Stimulated activated naive CD8-positive, alpha-beta T cell treated with anti-CD3 and anti-CD28 coated beads, Interleukin-15, Interleukin-2, amounts not matched to agents 100 U/mL and 50 U/mL, for 24 hours (primary cell): Measurements from ENCODE around the gene PM20D2.
"Not testable (repeated sequence)": the region's sequence is repeated elsewhere in the genome, so short reads cannot be mapped to it uniquely, and the experiment has no call there.

ENCODE experiments used
- ATAC-seq: fragments of 150-1000 bp; cut with Tn5 transposase; one replicate; pipeline ENCODE4 v1.10.0; 2021
- DNase-seq: peaks from one replicate; pipeline ENCODE4 v3.0.0; 2021

The PM20D2 gene

DNA sequence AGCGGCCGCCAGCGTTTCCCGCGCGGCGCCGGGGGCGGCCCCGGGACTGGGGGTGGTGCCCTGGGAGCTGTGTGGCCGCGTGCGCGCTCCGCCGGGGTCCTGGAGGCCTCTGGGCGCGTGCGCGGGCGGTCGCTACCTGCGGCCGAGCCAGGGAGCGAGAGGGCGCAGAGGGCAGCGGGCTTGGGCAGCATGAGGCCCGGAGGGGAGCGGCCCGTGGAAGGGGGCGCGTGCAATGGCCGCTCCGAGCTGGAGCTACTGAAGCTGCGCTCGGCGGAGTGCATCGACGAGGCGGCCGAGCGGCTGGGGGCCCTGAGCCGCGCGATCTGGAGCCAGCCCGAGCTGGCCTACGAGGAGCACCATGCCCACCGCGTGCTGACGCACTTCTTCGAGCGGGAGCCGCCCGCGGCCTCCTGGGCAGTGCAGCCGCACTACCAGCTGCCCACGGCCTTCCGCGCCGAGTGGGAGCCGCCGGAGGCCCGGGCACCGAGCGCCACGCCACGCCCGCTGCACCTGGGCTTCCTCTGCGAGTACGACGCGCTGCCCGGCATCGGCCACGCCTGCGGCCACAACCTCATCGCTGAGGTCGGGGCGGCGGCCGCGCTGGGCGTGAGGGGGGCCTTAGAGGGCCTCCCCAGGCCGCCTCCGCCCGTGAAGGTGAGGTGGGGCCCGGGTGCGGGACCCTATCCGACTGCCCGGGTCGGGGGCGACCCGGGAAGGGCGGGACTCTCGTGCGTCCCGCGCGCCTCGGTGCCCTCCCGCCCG, at the start of gene PM20D2:
PM20D2 (plus strand) TSS at position 100 of the 762 bp plus-strand sequence; CDS start at position 190, 90 bp downstream.
- peak; percentile 86 for ATAC-seq
- peak; percentile 83 for DNase-seq

GRCh38 chr6:89098461-89098860, 47.4 kb upstream of the PM20D2 start:
- DNase-seq, result no peak
- peak; percentile 52 for ATAC-seq

DNA sequence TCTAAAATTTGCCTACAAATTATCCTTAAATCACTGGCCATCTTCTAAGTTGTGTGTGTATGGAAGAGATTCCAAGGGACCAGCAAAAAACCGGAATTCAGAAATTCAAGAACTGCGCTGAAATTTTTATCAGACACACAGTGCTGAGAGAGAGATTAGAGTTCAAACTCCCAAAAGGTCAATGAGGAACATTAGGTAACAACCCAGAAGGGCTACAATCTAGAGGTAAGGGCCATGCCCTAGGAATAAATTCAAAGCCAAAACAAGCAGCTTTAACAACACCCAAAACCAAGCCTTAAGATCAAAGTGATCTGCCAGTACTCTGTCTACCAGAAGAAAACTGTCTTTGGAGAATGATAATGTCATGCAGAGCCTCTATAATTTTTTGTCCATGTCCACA, 45.7 kb upstream of the PM20D2 start:
- ATAC-seq, result no peak
- no peak for DNase-seq

DNA sequence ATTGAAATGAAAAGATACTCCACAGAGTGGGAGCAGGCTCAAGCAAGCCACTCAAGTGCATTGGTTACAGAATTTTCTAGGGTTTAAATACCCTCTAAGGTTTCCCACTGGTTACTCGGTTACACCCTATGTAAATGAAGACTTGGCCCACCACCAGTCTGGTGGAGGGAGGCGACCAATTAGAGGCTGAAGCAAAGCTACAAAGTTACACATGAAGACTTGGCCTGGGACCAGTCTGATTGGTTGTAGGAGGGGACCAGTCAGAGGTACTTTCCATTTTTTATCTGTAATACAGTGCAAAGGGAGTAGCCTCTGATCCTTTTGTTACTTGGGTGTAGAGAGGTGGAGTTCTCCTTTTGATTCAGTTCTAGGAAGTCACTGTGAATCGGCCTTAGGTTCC, 35.6 kb upstream of the PM20D2 start:
- no peak for ATAC-seq

GRCh38 chr6:89111933-89112332, 33.9 kb upstream of the PM20D2 start:
- DNase-seq, result no peak
- ATAC-seq, result no peak

More for the DNA sequence above, 35.6 kb upstream of the PM20D2 start:
- no peak for DNase-seq

DNA sequence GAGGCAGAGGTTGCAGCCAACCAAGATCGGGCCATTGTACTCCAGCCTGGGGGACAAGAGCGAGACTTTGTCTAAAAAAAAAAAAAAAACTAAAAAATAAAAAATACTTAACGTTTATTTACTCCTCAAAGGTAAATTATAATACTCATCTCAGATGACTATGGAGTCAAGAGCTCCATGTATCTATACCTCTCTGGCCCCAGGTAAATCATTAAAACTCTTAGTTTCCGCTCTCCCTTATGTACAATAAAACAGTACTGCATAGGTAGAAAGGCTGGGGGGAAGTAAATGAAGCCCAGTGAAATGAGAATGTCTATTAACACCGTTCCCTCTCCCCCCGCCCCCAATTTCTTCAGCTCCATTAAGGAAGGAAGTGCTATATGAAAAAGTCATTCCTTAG, 29.2 kb upstream of the PM20D2 start:
- ATAC-seq (no peak), DNase-seq (no peak)

DNA sequence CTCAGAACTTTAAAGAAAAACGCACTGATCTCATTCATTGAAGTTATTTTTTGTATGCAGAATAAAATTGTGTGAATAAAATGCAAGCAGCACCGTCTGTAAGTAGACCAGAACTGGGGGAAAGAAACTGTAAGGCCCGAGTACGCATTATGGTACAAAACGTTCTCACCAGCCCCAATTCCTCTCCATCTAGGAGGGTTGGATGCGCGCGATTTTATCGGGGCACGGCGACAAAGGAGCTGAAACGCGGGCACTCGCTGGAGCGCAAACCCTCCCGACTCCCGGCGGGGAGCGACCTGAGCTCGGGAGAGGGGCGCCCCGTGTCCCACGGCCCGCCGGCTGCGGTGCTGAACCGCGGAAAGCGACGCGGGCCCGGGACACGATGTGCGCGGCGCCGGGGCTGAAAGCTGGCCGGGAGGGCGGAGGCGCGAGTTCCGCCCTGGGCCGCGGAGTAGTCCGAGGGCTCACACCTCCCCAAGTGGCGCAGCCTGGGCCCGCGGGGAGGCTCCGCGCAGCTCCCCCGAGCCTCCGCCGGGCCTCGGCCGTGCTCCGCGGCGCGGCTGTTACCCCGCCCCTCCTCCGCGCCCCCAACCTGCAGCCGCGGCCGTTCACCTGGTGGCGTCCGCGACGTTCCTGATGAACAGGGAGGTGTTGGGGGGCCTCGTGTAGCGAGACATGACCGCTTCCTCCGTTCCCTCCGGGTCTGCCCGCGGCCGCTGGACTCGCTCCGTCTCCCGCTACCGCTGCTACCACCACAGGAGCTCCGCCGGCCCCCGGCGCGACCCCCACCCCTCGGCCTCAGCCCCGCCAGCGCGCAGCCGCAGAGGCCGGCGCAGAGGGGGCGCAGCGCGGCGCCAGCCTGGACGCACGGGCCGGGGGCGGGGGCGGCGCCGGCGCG, 28.4 kb upstream of the PM20D2 start, which contains the start of gene SRSF12:
SRSF12 (minus strand) TSS at position 861 of the 898 bp plus-strand sequence; CDS start at position 677, 184 bp downstream.
- peak; percentile 89 for ATAC-seq
- peak; percentile 45 for DNase-seq

- ATAC-seq (no peak), DNase-seq (no peak)
These were observed 26.9 kb upstream of the PM20D2 start for GRCh38 chr6:89118931-89119330.

DNA sequence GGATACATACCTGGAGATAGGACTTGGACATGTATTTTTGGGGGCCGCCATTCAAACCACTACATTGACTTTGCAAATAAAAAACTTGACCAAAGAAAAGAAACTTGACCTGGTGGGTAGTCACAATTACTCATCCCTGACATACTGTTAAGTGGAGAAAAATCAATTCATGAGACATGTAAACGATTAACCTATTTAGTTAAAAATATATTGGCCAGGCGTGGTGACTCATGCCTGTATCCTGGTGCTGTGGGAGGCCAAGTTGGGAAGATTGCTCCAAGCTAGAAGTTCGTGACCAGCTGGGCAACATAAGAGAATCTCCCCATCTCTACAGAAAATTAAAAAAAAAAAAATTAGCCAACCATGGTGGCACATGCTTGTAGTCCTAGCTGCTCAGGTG, 25.5 kb upstream of the PM20D2 start:
- DNase-seq (no peak), ATAC-seq (no peak)

DNA sequence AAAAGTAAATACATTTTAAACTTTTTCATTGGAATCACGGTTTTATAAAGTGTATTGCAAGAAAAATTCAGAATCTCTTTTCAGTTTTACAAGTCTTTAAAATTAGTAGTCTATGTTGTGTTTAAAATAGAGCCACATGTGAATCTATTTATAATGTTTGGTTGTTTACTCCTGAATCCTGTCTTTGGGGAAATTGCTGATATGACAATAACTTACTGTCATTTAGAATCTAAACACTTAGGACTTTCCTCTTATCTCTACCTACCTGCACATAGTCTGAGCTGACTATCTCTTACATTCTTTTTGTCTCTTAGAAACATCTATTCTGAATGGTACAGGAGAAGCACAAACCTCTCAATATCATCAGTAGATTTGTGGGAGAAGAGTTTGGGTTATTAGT, 23.9 kb upstream of the PM20D2 start:
- DNase-seq, result no peak
- ATAC-seq, result no peak

DNA sequence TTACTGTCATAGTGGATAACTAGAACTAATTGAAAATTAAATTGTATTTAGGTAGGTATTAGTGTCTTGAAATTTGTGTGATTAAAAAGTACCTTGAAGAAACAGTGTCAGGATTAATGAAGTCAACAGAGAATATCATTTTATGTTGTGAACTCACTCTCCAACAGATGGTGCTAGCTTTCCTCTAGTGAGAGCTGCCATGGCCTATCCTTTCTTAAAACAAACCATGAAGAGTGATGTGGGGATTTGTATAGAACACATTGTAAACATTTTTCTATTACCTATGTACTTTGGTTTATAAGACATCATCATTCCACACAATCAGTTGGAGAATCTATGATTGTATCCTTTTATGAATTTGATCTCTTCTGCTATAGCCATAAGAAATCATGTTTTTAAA, 23.2 kb upstream of the PM20D2 start:
- ATAC-seq (no peak), DNase-seq (no peak)

GRCh38 chr6:89128256-89128671, 17.6 kb upstream of the PM20D2 start:
- not testable (repeated sequence) for DNase-seq, ATAC-seq

DNA sequence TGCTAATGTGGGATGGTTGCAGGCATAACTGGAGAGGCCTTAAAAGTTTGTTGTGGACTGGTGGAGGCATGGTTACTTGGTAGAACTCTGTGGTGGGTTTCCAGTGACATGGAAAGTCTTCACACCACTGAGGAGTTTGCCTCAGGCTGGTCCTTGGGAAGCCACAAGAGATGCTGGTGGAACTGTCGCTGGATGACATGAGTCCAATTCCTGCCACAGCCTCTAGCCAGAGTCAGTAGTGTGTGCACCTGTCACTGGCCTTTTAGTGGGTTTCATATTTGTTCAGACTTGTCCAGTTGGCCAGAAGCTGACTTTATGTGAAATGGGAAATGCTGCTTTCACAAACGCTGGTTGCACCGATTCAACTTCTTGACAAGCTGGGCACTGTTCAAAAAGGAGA, 14.3 kb upstream of the PM20D2 start:
- ATAC-seq, result no peak
- DNase-seq, result no peak

DNA sequence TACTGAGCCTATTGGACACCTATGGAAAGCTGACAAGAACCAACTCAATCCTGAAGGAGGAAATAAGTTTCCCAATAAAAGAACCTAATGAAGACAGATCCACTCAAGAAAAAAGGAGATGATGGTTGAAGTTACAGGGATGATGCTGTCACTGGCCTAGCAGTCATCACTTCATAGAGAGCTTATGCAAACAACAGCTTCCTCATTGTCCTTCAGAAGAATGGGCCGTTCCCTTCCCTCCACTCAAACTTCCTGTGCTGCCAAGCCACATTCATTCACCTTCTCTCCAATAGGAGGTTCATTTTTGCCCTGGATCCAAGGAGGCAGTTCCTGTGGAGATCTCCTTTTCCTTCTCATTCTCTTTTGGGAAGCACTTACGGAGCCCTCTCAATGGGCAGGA, 13.8 kb upstream of the PM20D2 start:
- DNase-seq, result no peak
- no peak for ATAC-seq

GRCh38 chr6:89133981-89134380, 11.9 kb upstream of the PM20D2 start:
- DNase-seq (no peak), ATAC-seq (no peak)

GRCh38 chr6:89134723-89135122, 11.1 kb upstream of the PM20D2 start:
- DNase-seq (no peak), ATAC-seq (no peak)

DNA sequence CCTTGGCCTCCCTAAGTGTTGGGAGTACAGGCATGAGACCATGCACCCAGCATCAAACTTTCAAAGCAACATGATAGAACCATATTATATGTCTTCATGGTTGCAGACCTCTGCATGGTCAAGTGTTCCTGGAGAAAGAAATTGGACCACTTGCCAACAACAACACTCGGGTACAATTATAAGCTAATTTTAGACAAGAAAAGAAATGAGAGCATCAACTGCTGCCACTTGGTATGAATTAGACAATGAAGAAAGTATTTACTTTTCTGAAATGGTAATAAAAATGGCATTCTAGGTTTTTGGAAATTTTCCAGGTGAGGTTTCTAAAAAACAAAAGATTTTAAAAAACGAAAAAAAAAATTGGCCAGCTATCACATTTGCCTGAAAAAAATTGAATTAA, 7.7 kb upstream of the PM20D2 start:
- no peak for DNase-seq
- ATAC-seq, result no peak

DNA sequence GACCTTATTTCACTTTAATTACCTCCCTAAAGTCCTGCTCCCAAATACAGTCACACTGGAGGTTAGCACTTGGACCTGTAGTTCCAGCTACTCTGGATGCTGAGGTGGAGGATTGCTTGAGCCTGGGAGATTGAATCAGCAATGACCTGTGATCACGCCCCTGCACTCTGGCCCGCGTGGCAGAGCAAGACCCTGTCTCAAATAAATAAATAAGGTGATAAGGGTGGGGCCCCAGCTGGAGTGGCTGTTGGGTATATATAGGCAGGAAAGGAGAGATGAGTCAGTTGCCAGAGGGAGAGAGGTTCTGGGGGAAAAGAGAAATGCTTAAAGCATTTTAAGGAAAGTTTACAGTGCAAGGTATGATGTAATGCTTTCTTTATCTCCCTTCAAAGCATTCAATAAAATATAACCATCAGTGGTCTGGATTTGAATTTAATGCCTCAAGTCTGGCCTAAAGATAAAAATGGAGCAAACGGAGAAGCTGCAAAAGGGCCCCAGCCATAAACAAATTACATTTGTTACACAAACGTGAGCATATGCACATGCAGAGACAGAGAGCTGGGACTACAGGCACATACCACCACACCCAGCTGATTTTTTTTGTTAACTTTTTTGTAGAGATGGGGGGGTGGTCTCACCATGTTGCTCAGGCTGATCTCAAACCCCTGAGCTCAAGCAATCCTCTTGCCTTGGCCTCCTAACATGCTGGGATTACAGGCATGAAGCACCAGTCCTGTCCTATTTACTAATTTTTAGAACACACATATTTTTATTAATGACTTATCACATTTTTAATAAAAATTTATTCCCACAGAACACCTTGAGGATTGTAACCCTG, 6.1 kb upstream of the PM20D2 start:
- no peak for DNase-seq
- no peak for ATAC-seq

DNA sequence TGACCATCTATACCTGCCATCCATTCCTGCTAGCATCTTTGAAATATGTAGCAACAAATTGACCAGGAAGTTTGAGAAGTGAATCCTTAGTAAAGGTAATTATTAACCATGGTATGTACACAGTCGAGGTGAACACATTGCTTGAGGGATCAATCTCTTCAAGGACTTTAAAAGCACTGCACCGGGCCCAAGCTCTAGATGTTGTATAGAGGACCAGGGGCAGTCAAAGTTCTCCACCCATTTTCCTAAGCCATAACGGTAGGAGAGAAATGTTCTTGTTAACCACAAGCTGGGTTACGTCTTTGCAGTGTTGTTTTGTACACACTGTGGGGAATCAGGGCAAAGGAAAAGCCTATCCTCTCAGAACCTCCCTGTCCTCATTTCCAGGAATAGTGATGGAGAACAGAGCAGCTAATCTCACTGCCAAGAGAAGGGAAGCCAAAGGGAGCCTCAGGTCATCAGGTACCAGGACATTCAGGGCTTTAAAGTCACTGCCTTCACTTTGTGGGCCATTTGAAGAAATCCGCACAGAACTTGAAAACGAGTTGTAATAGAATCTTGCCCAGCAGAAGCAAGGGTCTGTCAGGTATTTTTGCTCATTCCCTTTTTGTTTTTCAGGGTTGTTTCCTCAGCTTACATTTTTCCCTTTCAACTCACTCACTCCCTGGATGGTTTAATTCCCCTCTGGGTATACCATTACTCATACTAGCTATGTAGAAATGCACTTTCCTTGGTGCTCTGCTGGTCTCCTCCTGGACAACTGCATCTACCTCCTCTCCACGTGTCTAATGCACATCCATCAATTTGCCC, 5.3 kb upstream of the PM20D2 start:
- ATAC-seq (no peak), DNase-seq (no peak)

DNA sequence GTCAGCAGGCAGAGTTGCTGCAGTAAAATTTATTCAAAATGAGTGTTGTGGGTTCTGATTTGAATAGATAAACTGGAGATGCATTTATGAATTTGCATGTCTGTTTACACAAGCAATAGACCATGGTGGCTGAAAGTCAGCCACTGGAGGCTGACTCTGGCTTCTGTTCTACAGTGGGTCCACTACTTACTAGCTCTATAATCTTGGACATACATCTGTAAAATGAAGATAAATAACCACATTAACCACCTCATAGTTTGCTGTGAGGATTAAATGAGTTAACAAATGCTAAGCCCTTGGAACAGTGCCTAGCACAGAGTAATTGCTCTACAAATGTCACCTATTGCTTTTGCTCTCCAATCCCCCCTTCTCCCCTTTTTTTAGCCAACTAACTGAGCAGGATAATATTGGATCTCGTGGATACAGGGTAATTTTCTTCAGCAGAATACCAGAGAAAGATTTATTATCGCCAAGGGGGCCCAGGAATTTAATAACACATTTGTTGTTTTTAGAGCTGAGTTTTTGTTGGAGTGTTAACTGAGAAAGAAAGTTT, 1.4 kb upstream of the PM20D2 start:
- DNase-seq (no peak), ATAC-seq (no peak)
